ENCODE results near the gene NPR1.

GRCh38 chr1:153733970-153734369, 55.5 kb downstream of the NPR1 start:
- TF ChIP-seq CTCF (CRISPR knock-in tag; IDR thresholded peaks at IDR 0.05) (no peak), HIVEP1 (CRISPR knock-in tag; IDR thresholded peaks at IDR 0.05) (no peak), RBFOX2 (IDR thresholded peaks at IDR 0.05; ENCODE audit: low read depth, low read length) (no peak), CEBPG (CRISPR knock-in tag; IDR thresholded peaks at IDR 0.05) (no peak), ZNF574 (CRISPR knock-in tag; IDR thresholded peaks at IDR 0.05) (no peak), TBP (CRISPR knock-in tag; IDR thresholded peaks at IDR 0.05) (no peak), RCOR2 (CRISPR knock-in tag; IDR thresholded peaks at IDR 0.05) (no peak), DMAP1 (CRISPR knock-in tag; IDR thresholded peaks at IDR 0.05) (no peak), FOXP4 (CRISPR knock-in tag; IDR thresholded peaks at IDR 0.05) (no peak), PHF8 (CRISPR knock-in tag; IDR thresholded peaks at IDR 0.05) (no peak), SMAD1 (CRISPR knock-in tag; IDR thresholded peaks at IDR 0.05; ENCODE audit: borderline replicate concordance, low read depth) (no peak), ZNF558 (CRISPR knock-in tag; IDR thresholded peaks at IDR 0.05; ENCODE audit: borderline replicate concordance) (no peak), EHMT2 (IDR thresholded peaks at IDR 0.05; ENCODE audit: borderline replicate concordance, low read depth, low read length) (no peak), ZNF280B (CRISPR knock-in tag; IDR thresholded peaks at IDR 0.05; ENCODE audit: borderline replicate concordance) (no peak)

All from HepG2 (cell line).